Loucy (cell line): Measurements from ENCODE around the gene DNAJC16.

Source experiments
- H2AFZ ChIP-seq: fragments of 200-600 bp; sonication (generic); 2 replicates; pipeline ENCODE4 v1.6.0; 2016; ENCODE audit warnings: antibody characterized with exemption, mild to moderate bottlenecking, low read length, moderate library complexity
- H3F3A ChIP-seq: fragments of 200-600 bp; 2 replicates; pipeline ENCODE4 v1.6.0; 2016; ENCODE audit warnings: antibody characterized with exemption, low read depth, mild to moderate bottlenecking
- H3K27me3 ChIP-seq: fragments of 200-600 bp; sonication (generic); 2 replicates; pipeline ENCODE4 v1.6.1; 2014; ENCODE audit warnings: low read length, mild to moderate bottlenecking; ENCODE audit not compliant: insufficient read depth, poor library complexity, severe bottlenecking
- H3K36me3 ChIP-seq: fragments of 200-600 bp; sonication (generic); 2 replicates; pipeline ENCODE4 v1.6.1; 2016; ENCODE audit warnings: low read length; ENCODE audit not compliant: insufficient read depth
- H3K4me1 ChIP-seq: fragments of 200-600 bp; sonication (generic); 2 replicates; pipeline ENCODE4 v1.5.1; 2014; ENCODE audit warnings: low read length, mild to moderate bottlenecking; ENCODE audit not compliant: insufficient read depth, poor library complexity, severe bottlenecking
- H3K4me2 ChIP-seq: fragments of 200-600 bp; sonication (generic); 2 replicates; pipeline ENCODE4 v1.6.0; 2014; ENCODE audit warnings: antibody characterized with exemption, low read length, low read depth, mild to moderate bottlenecking; ENCODE audit not compliant: poor library complexity, severe bottlenecking
- H3K4me3 ChIP-seq: fragments of 200-600 bp; sonication (generic); 2 replicates; pipeline ENCODE4 v1.5.1; 2014; ENCODE audit warnings: low read length, mild to moderate bottlenecking, mixed read lengths; ENCODE audit not compliant: poor library complexity, severe bottlenecking
- H3K79me2 ChIP-seq: fragments of 200-600 bp; sonication (generic); 2 replicates; pipeline ENCODE4 v1.6.1; 2014; ENCODE audit warnings: low read length; ENCODE audit not compliant: insufficient read depth
- H3K9ac ChIP-seq: fragments of 200-600 bp; sonication (generic); 2 replicates; pipeline ENCODE4 v1.6.0; 2014; ENCODE audit warnings: mild to moderate bottlenecking, low read depth, low read length, moderate library complexity; ENCODE audit not compliant: poor library complexity, severe bottlenecking
- H3K9me2 ChIP-seq: fragments of 200-600 bp; sonication (generic); replicated peaks from 2 replicates; pipeline ENCODE4 v1.6.1; 2016; ENCODE audit warnings: low read depth, low read length, mixed read lengths
- H3K9me3 ChIP-seq: fragments of 200-600 bp; sonication (generic); 2 replicates; pipeline ENCODE4 v1.6.1; 2014; ENCODE audit warnings: mild to moderate bottlenecking, antibody characterized with exemption, low read length, low read depth; ENCODE audit not compliant: insufficient read depth
- H4K20me1 ChIP-seq: fragments of 200-600 bp; sonication (generic); 2 replicates; pipeline ENCODE4 v1.6.0; 2014; ENCODE audit warnings: antibody characterized with exemption, low read length, mild to moderate bottlenecking; ENCODE audit not compliant: insufficient read depth, poor library complexity, severe bottlenecking
- CTCF ChIP-seq: fragments of 200-600 bp; sonication (generic); conservative IDR thresholded peaks from 2 replicates; pipeline ENCODE4 v1.5.1; 2014; ENCODE audit warnings: mild to moderate bottlenecking, antibody characterized with exemption, low read length
- EZH2phosphoT487 ChIP-seq: fragments of 200-600 bp; IDR thresholded peaks from 2 replicates; pipeline ENCODE4 v1.6.1; 2018; ENCODE audit warnings: antibody characterized with exemption, mild to moderate bottlenecking, moderate library complexity, borderline replicate concordance

DNAJC16 gene

GRCh38 chr1:15577691-15578090 is 51.0 kb downstream of the DNAJC16 start:
- peaks cover 18% of the 10 kb centered on the region for H3K4me1 ChIP-seq
- TF ChIP-seq EZH2phosphoT487: no peak

GRCh38 chr1:15578921-15579682 is 52.5 kb downstream of the DNAJC16 start:
- Histone ChIP-seq H2AFZ (peak overlapping the region; percentile 30), H3K36me3 (no peaks in the 10 kb centered on the region), H3K9ac (peak overlapping the region; percentile 38), H3F3A (no peaks in the 10 kb centered on the region), H3K4me2 (peak overlapping the region; percentile 23), H3K27me3 (no peaks in the 10 kb centered on the region), H3K9me2 (no peaks in the 10 kb centered on the region), H3K79me2 (no peaks in the 10 kb centered on the region), H3K4me3 (no peak overlapping the region), H3K9me3 (no peaks in the 10 kb centered on the region), H3K4me1 (peaks cover 18% of the 10 kb centered on the region), H4K20me1 (no peaks in the 10 kb centered on the region)
- TF ChIP-seq CTCF (no peak), EZH2phosphoT487 (no peak)

More at GRCh38 chr1:15577691-15578090, 51.0 kb downstream of the DNAJC16 start:
- Histone ChIP-seq H3K79me2 (no peaks in the 10 kb centered on the region), H3K9ac (no peak overlapping the region), H4K20me1 (no peaks in the 10 kb centered on the region), H3K4me3 (no peak overlapping the region), H3K36me3 (no peaks in the 10 kb centered on the region), H3K9me2 (no peaks in the 10 kb centered on the region), H3K27me3 (no peaks in the 10 kb centered on the region), H3K9me3 (no peaks in the 10 kb centered on the region), H2AFZ (peak overlapping the region; percentile 56), H3F3A (no peaks in the 10 kb centered on the region), H3K4me2 (peak overlapping the region; percentile 35)

GRCh38 chr1:15579683-15580047 is 53.0 kb downstream of the DNAJC16 start:
- Histone ChIP-seq H3K9me2 (no peaks in the 10 kb centered on the region), H3K36me3 (no peaks in the 10 kb centered on the region), H3K9me3 (no peaks in the 10 kb centered on the region), H3K4me3 (no peak overlapping the region), H3F3A (no peaks in the 10 kb centered on the region), H2AFZ (peak overlapping the region; percentile 30), H3K9ac (peak overlapping the region; percentile 38), H4K20me1 (no peaks in the 10 kb centered on the region), H3K4me1 (peaks cover 18% of the 10 kb centered on the region), H3K4me2 (peak overlapping the region; percentile 23), H3K79me2 (no peaks in the 10 kb centered on the region), H3K27me3 (no peaks in the 10 kb centered on the region)
- TF ChIP-seq EZH2phosphoT487 (no peak), CTCF (no peak)
